T-helper 1 cell (primary cell): ENCODE results near the gene TANGO6.

Experiments
- DNase-seq, 5 donors: peaks; one replicate each; pipeline ENCODE4 v3.0.0-alpha.2; 2012 to 2020

Gene TANGO6

DNA sequence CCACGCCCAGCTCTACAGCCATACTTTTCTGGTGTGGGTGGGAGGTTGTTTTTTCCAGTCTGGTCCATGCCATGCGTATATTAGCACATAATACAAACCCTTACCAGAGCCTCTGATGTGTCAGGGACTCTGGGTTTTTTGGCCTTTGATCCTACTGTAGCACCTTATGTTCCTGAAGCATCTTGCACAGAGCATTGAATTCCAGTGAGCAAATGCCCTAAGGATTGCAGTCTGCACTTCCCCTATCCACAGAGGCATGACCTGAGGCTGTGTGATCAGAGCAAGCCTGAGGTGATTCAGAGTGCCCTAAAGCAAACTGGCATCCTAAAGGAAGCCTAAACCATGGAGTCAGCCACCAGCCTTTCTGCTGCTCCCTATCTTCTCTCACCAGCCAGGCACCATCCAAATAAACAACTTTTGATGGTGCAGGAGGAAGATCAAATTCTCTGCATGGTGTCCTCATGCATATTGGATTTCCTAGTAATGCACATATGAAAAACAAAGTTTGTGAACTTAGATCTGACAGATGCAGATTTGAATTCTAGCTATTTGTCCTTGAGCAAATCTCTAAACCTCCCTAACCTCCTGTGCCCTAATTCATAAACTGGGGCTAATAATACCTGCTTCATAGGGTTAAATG lies 220.9 kb downstream of the TANGO6 start:
- DNase-seq = no peak

DNA sequence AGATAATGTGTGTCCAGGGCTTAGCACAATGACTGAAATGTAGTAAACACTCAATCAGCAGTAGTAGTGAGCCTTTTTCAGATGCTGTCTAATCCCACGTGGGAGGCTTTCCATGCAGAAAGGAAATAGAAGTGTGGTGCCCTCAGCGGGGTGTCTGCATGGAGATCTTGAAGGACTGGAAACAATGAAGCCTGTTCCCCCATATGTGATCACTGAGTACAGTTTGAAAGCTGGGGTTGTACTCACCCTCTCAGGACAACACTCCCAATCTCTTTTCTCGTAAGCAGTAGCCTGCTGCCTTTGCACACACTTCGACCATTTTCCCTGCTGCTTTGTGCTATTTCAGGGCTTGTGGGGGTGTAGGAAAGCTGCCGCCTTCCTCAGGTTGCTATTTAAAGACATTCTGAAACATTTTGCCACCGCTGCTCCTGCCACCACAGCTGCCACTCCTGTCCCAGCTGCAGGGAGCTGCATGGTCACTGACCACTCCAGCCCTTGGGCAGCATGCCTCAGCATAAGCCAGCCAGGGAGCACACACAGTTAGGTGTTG lies 221.5 kb downstream of the TANGO6 start:
- DNase-seq = no peak

DNA sequence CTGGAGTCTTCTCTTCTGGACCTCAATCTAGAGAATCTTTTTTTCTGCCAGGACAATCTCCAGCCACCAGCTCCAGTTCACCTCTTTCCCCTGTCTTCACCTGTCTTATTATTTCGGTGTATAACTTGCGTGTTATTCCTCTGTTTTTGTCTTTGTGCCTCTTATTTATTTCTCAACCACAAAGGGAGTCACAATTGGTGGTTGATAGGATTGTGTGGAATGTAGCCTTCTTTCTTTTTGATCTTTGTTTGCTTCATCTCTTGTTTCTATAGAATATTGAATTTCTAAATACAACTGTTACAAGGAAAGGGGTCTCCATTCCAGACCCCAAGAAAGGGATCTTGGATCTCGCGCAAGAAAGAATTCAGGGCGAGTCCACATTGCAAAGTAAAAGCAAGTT lies 226.2 kb downstream of the TANGO6 start:
- no peak for DNase-seq

DNA sequence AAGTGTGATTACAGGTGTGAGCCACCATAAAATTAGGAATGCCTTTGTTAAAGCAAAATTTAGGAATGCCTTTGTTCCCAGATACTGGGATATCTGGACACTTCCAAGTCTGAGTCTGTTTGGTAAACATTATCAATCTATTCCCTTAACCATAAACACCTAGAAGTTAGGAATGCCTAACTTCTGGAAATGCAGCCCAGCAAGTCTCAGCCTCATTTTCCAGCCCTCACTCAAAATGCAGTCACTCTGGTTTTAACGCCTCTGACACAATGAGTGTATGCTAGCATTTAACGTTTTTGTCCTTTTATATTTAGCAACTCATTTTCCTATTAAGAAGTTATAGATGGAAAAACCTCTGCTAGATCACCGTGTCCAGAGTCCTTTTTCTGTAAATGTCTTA lies 227.7 kb downstream of the TANGO6 start:
- no peak for DNase-seq

DNA sequence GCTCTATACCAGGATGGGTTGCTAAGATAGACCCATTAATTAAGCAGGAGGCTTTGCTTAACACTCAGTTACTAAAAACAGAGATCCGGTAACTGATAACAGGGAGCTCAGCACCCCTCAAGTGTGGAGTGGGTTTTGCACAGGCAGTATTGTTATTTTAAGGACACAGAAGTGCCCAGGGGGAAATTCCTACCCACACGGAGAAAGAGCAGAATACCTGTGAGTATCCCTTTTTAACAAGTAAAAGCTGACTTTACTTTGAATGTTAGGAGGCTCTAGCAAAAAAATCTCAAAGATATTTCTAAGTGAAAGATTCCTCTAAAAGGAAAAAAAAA lies 229.3 kb downstream of the TANGO6 start:
- DNase-seq = no peak

DNA sequence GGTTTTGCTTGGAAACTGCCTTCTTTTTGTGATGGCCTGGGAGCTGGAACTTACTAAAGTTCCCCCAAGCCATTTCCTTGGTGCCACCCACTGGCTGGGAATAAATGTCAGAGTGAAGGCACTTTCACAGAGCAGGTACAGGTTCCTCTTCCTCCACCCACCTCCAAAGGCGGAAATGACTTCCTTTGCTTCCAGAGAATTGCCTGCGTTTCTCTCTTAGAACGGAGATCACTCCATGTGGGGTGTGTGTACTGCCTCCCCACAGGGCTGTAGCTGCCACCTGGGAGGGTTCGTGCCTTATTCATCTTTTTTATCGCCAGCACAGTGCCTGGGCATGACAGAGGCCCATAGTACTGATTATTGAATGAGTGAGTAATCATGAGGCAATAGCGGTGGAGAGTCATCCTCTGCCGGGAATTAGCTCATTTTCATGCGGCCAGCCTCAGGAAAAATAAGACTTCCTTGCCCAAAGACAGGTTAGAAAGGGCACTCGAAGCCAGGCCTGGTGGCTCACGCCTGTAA lies 229.9 kb downstream of the TANGO6 start:
- DNase-seq = no peak

DNA sequence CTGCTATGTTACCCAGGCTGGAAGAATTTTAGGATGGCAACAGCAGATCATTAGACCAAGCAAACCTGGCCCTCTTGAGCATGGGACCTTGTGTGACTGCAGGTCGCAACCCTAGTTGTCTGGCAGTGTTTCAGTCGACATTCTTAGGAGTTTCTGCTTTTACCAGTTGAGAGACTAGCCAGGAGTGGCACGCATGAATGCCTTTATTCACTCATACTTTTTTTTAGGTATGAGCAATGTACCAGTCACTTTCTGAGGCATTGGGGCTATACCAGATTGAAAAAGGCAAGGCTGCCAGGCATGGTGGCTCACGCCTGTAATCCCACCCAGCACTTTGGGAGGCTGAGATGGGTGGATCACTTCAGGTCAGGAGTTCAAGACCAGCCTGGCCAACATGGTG lies 233.9 kb downstream of the TANGO6 start:
- no peak for DNase-seq

DNA sequence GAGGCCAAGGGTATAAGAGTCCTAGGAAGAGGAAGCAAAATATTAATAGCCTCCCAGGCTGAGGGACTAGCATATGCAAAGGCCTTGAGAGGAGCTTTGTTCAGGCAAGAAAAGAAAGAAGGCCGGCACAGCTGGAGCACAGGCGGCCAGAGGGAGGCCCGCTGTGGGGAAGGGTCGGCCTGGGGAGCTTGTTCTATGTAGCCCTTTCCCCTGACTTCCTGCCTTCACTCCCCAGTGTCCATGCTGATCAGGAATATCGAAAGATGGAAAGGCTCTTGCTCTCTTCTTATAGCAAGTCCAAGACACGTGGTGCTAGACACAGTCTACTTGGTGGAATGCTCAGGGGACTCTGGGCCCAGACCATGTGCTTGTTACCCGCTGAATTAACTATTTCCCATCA lies 234.7 kb downstream of the TANGO6 start:
- DNase-seq = no peak

DNA sequence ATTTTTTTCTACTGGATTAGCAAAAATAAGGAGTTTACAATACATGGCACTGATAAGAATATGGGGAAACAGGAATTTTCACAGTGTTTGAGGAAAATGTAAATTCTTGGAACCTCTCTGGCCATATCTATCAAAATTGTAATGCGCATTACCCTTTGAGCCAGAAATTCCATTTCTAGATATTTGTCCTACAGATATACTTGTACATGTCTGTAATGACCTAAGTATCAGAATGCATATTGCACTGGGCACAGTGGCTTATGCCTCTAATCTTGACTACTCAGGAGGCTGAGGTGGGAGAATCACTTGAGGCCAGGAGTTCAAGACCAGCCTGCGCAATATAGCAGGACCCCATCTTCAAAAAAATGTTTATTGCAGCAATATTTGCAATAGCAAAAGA lies 236.4 kb downstream of the TANGO6 start:
- DNase-seq = no peak

DNA sequence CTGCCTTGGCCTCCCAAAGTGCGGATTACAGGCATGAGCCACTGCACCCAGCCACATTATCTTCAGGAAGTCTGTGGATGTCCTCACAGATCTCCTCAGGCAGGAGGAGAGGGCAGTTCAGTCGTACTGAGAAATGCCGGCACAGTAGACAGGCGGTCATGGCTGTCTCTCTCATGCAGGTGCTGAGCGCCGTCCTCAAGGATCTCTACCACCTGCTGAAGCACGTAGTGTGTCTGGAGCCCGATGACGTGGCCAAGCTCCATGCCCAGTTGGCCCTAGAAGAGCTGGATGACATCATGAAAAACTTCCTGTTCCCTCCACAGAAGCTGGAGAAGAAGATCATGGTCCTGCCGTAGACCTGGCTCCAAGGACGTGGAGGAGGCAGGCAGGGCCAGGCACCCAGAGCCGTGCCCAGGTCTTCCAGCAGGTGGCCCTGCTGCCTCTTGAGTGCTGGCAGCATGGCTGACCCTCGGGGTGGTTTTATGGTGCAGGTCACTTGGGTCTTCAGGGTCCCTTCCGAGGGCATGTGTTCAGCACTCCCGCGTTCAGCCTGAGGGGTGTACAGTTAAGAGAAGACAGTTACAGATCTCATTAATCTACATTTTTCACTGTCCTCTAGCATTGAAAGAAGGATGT lies 240.1 kb downstream of the TANGO6 start:
- no peak for DNase-seq

DNA sequence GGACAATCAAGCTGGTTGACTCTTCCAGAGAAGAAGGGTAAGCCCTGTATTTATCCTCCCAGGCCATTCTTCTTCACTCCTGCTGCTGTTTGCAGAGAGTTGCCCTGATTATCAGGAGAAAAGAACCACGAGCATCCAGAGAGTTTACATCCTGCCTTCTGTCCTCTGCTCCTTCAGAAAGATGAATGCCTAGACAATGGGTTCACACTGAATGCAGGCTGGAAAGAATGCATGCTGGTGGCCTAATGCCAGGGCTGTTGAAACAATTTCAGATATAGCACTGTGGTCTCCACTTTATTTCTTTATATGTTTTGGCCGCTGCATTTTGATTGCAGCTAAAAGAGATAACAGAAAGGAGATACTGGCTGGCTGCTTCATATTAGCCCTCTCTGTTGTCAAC lies 241.0 kb downstream of the TANGO6 start:
- no peak for DNase-seq

DNA sequence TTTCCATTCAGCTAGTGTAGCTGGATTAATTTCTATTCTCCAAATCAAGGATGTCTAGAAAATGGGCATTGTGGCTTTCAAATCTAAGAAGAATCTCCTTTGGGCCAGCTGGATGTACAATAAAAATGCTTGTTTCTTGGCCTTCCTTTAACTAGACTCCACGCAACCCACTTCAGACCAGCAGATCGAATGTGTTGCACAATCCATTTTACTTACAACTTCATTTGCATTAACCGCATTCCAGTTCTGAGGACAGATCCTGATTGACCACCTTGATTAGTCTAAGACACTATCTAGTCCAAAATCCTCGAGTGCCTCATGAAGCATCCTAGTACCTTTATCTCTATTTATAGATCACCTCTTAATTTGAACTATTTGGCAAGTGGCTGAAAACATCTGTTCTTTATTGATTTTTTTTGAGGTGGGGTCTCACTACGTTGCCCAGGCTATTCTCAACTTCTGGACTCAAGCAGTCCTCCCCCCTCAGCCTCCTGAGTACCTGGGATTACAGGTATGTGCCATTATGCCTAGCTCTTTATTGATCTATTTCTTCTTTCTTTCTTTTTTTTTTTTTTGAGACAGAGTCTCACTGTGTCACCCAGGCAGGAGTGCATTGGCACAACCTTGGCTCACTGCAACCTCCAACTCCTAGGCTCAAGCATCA lies 241.8 kb downstream of the TANGO6 start:
- DNase-seq = no peak

DNA sequence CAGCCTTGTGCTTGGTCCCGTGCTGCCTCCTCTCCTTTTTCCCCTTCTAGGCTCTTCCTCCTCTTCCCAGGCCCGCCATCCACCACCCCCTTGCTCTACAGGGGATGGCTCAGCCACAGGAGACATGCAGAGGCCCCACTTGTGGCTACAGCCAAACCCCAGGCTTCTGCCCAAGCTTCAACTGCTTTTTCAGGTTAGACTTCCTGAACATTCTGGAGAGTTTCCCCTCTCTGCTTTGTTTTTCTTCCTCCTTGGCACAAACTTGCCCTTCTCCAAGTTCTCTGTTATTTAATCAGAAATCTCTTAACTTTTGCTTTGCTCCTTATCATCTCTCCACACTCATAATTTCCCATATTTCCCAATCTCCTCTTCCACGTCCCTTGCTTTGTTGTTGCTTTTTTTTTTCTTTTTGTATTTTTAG lies 243.8 kb downstream of the TANGO6 start:
- DNase-seq = no peak

DNA sequence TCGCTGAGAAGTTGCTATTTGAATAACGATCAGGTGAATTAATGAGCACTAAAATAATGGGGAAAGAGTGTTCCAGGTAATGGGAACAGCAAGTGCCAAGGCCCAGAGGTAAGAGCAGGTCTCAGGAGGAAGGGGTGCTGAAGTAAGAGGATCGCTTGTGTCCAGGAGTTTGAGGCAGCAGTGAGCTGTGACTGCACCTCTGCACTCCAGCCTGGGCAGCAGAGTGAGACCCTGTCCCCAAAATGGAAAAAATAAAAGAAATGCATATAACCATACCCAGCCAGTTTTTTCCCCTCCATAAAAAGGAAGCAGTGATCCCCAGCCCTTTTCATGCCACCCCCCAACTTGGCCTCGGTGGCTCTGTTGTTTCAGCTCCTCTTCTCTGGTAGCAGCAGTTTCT lies 245.4 kb downstream of the TANGO6 start:
- DNase-seq = no peak

DNA sequence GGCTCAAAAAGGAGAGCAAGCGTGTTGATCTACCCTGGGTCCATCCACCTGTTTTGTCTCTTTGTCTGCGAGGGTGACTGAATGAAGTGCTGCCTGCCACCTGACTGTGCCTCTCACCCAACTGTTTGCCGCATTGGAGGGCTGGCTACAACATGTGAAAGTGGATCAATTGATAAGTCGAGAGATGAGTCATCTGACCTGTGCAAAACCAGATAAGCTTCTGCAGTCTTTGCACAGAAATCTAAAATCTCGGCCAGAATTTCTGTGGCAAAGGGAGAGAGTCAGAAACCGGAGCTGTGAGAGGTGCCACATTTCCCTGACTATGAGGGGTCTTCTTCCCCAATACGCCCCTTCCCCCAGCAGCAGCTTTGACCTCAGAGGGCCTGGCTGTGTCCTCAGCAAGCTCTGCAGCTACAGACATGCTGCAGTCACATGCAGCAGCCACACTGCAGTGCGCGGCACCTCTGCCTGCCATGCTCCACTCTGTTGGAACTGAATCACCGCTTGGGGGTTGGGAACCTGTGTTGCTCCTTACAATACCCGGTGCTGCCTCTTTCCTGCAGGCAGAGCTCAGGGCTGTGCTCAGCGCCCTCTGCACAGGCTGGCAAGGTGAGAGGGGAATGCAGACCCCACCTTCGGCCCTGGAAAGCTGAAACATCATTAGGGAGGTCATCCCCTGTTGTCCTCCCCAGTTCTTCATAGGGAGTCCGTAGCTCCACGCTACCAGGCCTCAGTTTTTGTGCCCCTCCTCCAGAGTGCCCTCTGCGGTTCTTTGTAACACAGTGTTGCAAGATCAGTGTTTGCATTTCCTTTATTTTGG lies 246.0 kb downstream of the TANGO6 start:
- DNase-seq = peak in 1 of 5 donors; percentile 60

DNA sequence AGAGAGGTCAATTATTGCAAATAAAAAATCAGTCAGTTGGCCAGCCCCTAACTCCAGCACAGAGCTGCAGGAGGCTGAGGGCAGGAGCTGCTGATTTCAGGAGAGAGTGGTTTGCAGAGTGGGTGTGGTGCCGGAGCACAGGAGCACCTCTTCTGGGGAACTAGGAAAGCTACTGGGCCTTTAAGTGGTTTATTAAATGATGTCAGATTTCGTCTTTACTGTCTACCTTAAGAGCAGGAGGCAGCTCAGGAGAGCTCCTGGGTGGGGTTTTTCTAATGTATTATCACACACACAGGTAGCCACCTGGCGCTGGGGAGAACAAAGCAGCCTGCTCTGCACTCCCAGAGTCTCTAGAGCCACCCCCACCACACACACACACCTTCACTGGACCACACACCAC lies 250.6 kb downstream of the TANGO6 start:
- no peak for DNase-seq

DNA sequence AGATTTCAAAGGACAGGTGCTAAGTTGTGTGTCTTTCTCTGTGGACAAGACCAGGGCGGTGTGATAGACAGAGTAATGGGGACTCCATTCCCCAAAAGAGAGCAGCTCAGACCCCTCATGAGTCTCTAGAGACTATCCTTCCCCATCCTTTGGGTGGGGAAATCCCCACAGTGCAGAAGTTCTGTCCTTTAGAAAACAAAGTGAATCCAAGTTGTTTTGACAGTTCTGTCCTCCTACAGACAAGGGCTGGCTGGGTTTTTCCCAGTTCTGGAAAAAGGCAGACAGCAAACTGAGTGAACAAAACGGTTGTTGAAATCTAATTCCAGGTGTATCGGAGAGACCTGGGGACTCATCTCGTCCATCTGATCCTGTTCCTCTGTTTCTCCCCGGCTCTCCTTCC lies 251.2 kb downstream of the TANGO6 start:
- DNase-seq = no peak

DNA sequence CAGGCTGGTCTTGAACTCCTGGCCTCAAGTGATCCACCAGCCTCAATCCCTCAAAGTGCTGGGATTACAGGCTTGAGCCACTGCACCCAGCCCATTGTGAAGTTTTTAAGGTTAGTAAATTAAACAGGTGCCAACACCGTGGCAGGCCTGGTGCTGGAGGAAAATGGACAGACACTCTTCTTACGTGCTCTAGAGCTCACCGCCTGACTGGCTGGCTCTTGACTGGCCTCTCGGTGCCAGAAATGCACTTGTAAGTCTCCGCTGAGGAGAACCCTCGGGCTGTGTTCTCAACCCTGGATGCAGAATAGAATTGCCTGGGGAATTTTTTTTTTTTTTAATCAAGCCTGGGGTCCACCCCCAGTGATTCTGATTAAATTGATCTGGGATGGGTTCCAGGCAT lies 251.9 kb downstream of the TANGO6 start:
- DNase-seq = no peak

DNA sequence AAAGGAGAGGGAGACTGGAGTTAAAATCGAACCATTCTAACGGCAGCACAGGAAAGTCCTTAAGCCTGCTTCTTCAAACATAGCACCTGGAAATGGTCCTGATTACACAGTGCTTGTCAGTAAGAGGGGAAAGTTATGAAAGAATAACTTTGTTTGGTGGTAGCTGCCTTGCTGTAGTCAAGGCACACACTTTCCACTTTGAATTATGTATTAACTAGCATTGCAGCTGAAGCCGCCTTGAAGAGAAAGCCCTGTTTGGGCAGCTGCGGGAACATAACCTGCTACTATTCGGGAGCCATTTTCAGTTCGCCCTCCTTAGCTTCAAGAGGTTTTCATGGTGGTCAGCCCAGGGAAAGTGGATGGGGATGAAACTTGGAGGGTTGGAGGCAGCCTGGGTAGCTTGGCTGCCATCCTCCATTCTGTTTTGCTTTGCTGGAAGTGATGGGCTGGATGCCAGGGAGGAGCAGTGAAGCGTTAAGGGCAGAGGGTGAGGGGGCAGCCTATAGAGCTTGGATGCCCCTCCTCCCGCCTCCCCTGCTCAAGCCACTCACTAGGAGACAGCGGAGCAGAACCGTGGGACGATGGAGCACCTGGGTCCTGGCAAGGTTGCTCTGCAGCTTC lies 256.9 kb downstream of the TANGO6 start:
- no peak for DNase-seq

DNA sequence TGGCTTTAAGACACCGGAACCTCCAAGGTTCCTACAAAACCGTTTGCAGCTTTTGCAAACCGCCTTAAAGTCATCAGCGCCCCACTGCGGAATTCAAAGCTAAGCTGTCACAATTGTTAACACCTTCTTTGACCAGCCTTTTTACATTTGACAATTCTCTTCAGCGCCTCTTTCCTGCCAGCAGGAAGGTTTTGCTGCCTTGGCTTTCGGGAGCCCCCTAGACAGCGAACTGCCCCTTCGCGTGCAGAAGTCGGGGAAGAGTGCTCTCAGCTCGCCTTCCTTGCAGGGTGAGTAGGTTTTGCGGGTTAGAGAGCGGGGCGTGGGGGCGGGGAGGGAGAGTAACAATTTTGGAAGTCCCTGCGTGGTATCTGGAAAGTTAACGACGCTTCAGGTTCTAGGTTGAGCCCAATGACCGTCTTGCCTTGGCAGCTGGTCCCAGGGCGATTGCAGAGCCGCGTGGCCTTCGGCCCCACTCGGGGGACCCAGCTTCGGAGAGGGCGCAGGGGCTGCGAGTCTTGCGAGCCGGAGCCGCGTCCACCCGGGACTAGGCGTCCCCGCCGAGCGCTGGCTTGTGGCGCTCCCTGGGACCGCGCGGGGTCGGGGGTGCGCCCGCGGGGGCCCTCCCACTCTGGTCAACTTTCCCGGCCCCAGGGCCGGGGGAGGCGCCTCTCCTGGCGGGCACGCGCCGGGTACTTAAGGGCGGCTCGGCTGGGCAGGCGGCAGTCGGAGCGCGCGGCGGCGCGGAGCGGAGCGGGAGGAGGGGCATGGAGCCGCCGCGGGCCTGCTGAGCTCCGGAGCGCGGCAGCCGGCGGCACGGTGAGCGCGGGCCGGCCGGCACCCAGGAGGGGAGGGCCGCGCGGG lies 262.4 kb downstream of the TANGO6 start, which contains the start of gene HAS3:
Gene HAS3, plus strand, starts transcription at position 153 of the 861 bp plus-strand sequence. CDS start 3,743 bp downstream, outside the sequence.
- DNase-seq = peak in 1 of 5 donors; percentile 33
